HepG2 (cell line): ENCODE data around the gene CLDND2. TPM values are rescaled to one million over a fixed set of nuclear protein-coding genes. Genes with fewer than 3 reads are reported as not detected.

Experiments
- ATAC-seq: fragments of 200-7000 bp; cut with Tn5 transposase; 3 replicates; pipeline ENCODE4 v1.9.1; 2020; ENCODE audit warnings: mild to moderate bottlenecking, moderate library complexity
- BruUV-seq: library from RNA; stranded (reverse); fragments of 400-500 nt; replicated peaks from 2 replicates; lab custom pipeline; 2021; lab: Mats Ljungman, UMichigan
- CTCF ChIA-PET: fragments of 300-600 bp; formaldehyde crosslinking; extraction: SDS; loops from one replicate; lab custom pipeline; 2021; ENCODE audit warnings: low total read pairs, inconsistent platforms, low intra/inter-chr PET ratio; lab: Yijun Ruan, JAX
- POLR2A ChIA-PET: fragments of 350-600 bp; sonication (Branson Sonifier 250); formaldehyde crosslinking; loops from one replicate; lab custom pipeline; 2020; ENCODE audit warnings: antibody characterized with exemption, inconsistent platforms; lab: Yijun Ruan, JAX
- DNase-seq: peaks from one replicate; pipeline ENCODE4 v3.0.0-alpha.2; 2015; ENCODE audit warnings: low spot score
- FAIRE-seq: peaks from 3 replicates; lab custom pipeline; 2011; peaks lifted over from hg19 to GRCh38; lab: Jason Lieb, UNC
- H2AFZ ChIP-seq: one replicate; pipeline ENCODE4 v1.6.1; 2011; ENCODE audit warnings: low read length, inconsistent platforms
- H3K27ac ChIP-seq: fragments of 300-600 bp; 3 replicates; pipeline ENCODE4 v1.8.0; 2011; ENCODE audit warnings: mixed run types, mild to moderate bottlenecking, mixed read lengths, low read length, inconsistent platforms; ENCODE audit not compliant: insufficient read depth; ENCODE audit errors: extremely low read length
- H3K27me3 ChIP-seq, 2 experiments: fragments of 200-600 bp in 1 of 2; 2 replicates in 1 of 2; 3 replicates in 1 of 2; pipeline versions ENCODE4 v1.6.0 to v1.8.0; 2011; ENCODE audit warnings: low read length in 2 of 2, mild to moderate bottlenecking in 2 of 2, moderate library complexity in 2 of 2, inconsistent platforms in 1 of 2; ENCODE audit not compliant: insufficient read depth in 2 of 2, control insufficient read depth in 1 of 2
- H3K36me3 ChIP-seq, 2 experiments: fragments of 200-600 bp in 1 of 2; replicated peaks in 1 of 2; 2 replicates in 1 of 2; 3 replicates in 1 of 2; pipeline versions ENCODE4 v1.5.1 to v1.8.0; 2011; ENCODE audit warnings: low read length in 2 of 2, inconsistent platforms in 1 of 2; ENCODE audit not compliant: insufficient read depth in 2 of 2, control insufficient read depth in 1 of 2
- H3K4me1 ChIP-seq: 2 replicates; pipeline ENCODE4 v1.5.1; 2012; ENCODE audit warnings: low read length, inconsistent platforms; ENCODE audit not compliant: insufficient read depth
- H3K4me2 ChIP-seq: 2 replicates; pipeline ENCODE4 v1.6.0; 2011; ENCODE audit warnings: low read depth, low read length, inconsistent platforms
- H3K4me3 ChIP-seq, 3 experiments: fragments of 200-600 bp in 1 of 3; sonication (generic), shearing (Covaris generic) in 1 of 3; replicated peaks in 1 of 3; 2 replicates each; pipeline ENCODE4 v1.5.1; 2011 to 2016; ENCODE audit warnings: low read length in 3 of 3, inconsistent platforms in 2 of 3, low read depth in 2 of 3, mild to moderate bottlenecking in 2 of 3, control low read depth in 1 of 3, mixed read lengths in 1 of 3; ENCODE audit not compliant: insufficient read depth in 1 of 3
- H3K79me2 ChIP-seq: one replicate; pipeline ENCODE4 v1.6.1; 2011; ENCODE audit warnings: low read length, inconsistent platforms; ENCODE audit not compliant: insufficient read depth
- H3K9ac ChIP-seq: 2 replicates; pipeline ENCODE4 v1.6.0; 2011; ENCODE audit warnings: mild to moderate bottlenecking, low read depth, low read length, inconsistent platforms; ENCODE audit not compliant: insufficient read depth
- H3K9me3 ChIP-seq: 2 replicates; pipeline ENCODE4 v1.5.1; 2012; ENCODE audit warnings: mild to moderate bottlenecking, low read length
- H4K20me1 ChIP-seq: 2 replicates; pipeline ENCODE4 v1.6.0; 2011; ENCODE audit warnings: inconsistent platforms, mild to moderate bottlenecking, low read length, moderate library complexity; ENCODE audit not compliant: insufficient read depth
- ASH2L ChIP-seq: fragments of 300-600, 200-600 bp; sonication (generic); IDR thresholded peaks from 2 replicates; pipeline ENCODE4 v1.7.0; 2017; ENCODE audit warnings: low read depth, mild to moderate bottlenecking, moderate library complexity, mixed read lengths, low read length; ENCODE audit not compliant: insufficient read length
- ATF4 ChIP-seq, 2 experiments: fragments of 450-650 bp in 1 of 2; sonication (generic) in 1 of 2; formaldehyde crosslinking; IDR thresholded peaks; 2 replicates each; pipeline versions ENCODE4 v1.5.0 to v1.8.0; 2020 to 2022; ENCODE audit warnings: mild to moderate bottlenecking in 1 of 2, missing genetic modification reagents in 1 of 2
- DNMT3B ChIP-seq: conservative IDR thresholded peaks from 2 replicates; pipeline ENCODE4 v1.6.1; 2016; ENCODE audit warnings: missing biosample characterization, control low read depth
- MTF1 ChIP-seq: sonication (generic); formaldehyde crosslinking; IDR thresholded peaks from 2 replicates; pipeline ENCODE4 v1.5.0; 2020; ENCODE audit warnings: missing genetic modification reagents
- NONO ChIP-seq, 2 experiments: fragments of 450-650 bp in 1 of 2; sonication (generic) in 1 of 2; formaldehyde crosslinking in 1 of 2; IDR thresholded peaks in 1 of 2; conservative IDR thresholded peaks in 1 of 2; 2 replicates each; pipeline versions ENCODE4 v1.6.1 to v1.8.0; 2017 to 2022; ENCODE audit warnings: mild to moderate bottlenecking in 1 of 2, missing genetic modification reagents in 1 of 2, moderate library complexity in 1 of 2
- RERE ChIP-seq: IDR thresholded peaks from 2 replicates; pipeline ENCODE4 v1.6.1; 2016; ENCODE audit warnings: low read depth, missing genetic modification reagents, missing compliant biosample characterization
- SAP130 ChIP-seq: IDR thresholded peaks from 2 replicates; pipeline ENCODE4 v1.6.1; 2016; ENCODE audit warnings: low read depth
- TARDBP ChIP-seq: sonication (generic); formaldehyde crosslinking; IDR thresholded peaks from 2 replicates; pipeline ENCODE4 v1.8.0; 2022; ENCODE audit warnings: mild to moderate bottlenecking, missing genetic modification reagents
- TFDP2 ChIP-seq: sonication (generic); formaldehyde crosslinking; IDR thresholded peaks from 2 replicates; pipeline ENCODE4 v1.4.0; 2020; ENCODE audit warnings: missing genetic modification reagents
- ZBED4 ChIP-seq: sonication (generic); formaldehyde crosslinking; IDR thresholded peaks from 2 replicates; pipeline ENCODE4 v1.4.0; 2020; ENCODE audit warnings: missing genetic modification reagents, borderline replicate concordance
- ZNF580 ChIP-seq: IDR thresholded peaks from 2 replicates; pipeline ENCODE4 v1.6.1; 2016; ENCODE audit warnings: low read depth, borderline replicate concordance
- ZNF883 ChIP-seq: sonication (generic); formaldehyde crosslinking; IDR thresholded peaks from 2 replicates; pipeline ENCODE4 v1.5.1; 2020; ENCODE audit warnings: mild to moderate bottlenecking, missing genetic modification reagents; ENCODE audit errors: not compliant biosample characterization
- WGBS: methylation state at CpG from one replicate; pipeline ENCODE4 v1.1.6; 2017; ENCODE audit warnings: low lambda C conversion rate; 5-methylcytosine and 5-hydroxymethylcytosine counted together
- in situ Hi-C: cut with HindIII; loops from 2 replicates; pipeline ENCODE4 v1.10.0; 2017; ENCODE audit warnings: low pct_unique_long_range_greater_than_20kb; ENCODE audit not compliant: extremely low pct_ligation_motif_present
- intact Hi-C: fragments of 100-400 bp; cut with micrococcal nuclease; formaldehyde crosslinking; loops from one replicate; pipeline ENCODE4 v1.10.0; 2022; ENCODE audit not compliant: unreplicated experiment
- polyA plus RNA-seq, 8 experiments: library from polyadenylated mRNA; depleted of rRNA in 3 of 8; stranded (reverse) in 7 of 8; unstranded in 1 of 8; fragments of >200 nt; fragmentation: Illumina TruSeq in 4 of 8; extraction: Trizol in 4 of 8; gene quantifications; 2 replicates each; pipeline versions ENCODE4 v1.2.1 to v1.2.3, GENCODE V29; 2011 to 2016; ENCODE audit warnings: low read depth in 4 of 8, missing spikeins in 1 of 8, mixed read lengths in 1 of 8; ENCODE audit not compliant: insufficient read depth in 1 of 8
- total RNA-seq, 5 experiments: library from RNA; depleted of rRNA; stranded (reverse); fragments of >200 nt; fragmentation: Illumina TruSeq; extraction: Trizol; gene quantifications; 2 replicates each; pipeline ENCODE4 v1.2.3, GENCODE V29; 2016; ENCODE audit warnings: low read depth in 1 of 5

CLDND2 gene
- total and polyA plus RNA-seq, 2 of the 13 experiments (the other 11 are each of a cell fraction or from before 2014, with no cell fraction given), result 0.84 to 1.8 TPM

- no TSS peak for BruUV-seq
- no peak for ATAC-seq
- FAIRE-seq, result no peak
- TF ChIP-seq ZNF580 (CRISPR knock-in tag) (no peak), TFDP2 (CRISPR knock-in tag) (no peak), RERE (no peak), ZBED4 (CRISPR knock-in tag) (no peak), NONO (IDR thresholded peaks at IDR 0.05) (no peak), NONO (CRISPR knock-in tag; conservative IDR thresholded peaks at IDR 0.05) (no peak), ATF4 (CRISPR knock-in tag; IDR thresholded peaks at IDR 0.05) (no peak), ZNF883 (no peak), TARDBP (CRISPR knock-in tag) (no peak), SAP130 (CRISPR knock-in tag) (no peak), DNMT3B (no peak), MTF1 (no peak), ASH2L (no peak)
Measured at GRCh38 chr19:51324167-51324481, 44.7 kb downstream of the CLDND2 start.

More at GRCh38 chr19:51324167-51324481, 44.7 kb downstream of the CLDND2 start:
- Histone ChIP-seq H3K9ac (no peak overlapping the region), H3K79me2 (no peaks in the 10 kb centered on the region), H4K20me1 (no peaks in the 10 kb centered on the region), H2AFZ (no peak overlapping the region), H3K27me3 (peaks cover 8 to 45% of the 10 kb centered on the region in 2 experiments; a peak in 4 of 5 replicates), H3K36me3 (no peaks in the 10 kb centered on the region), H3K4me2 (no peak overlapping the region), H3K4me1 (peaks cover 32% of the 10 kb centered on the region), H3K27ac (no peak overlapping the region), H3K9me3 (no peaks in the 10 kb centered on the region), H3K4me3 (no peak overlapping the region)
- intact Hi-C loops (no loop called here), in situ Hi-C loops (no loop called here)
- POLR2A ChIA-PET, result interaction anchor here (0.6 to 1.1 kb wide), 2 partner anchors 12 to 41 kb away, joined by 3 read pairs; no protein-coding TSS in a partner anchor
- CTCF ChIA-PET, result no interaction called here
- DNase-seq, result no peak
- 28% methylated on average over 4 of the region's 6 CpGs for WGBS
